Mesothelial cell of epicardium (in vitro differentiated cells): ENCODE measurements around the gene DDIT4. TPM values are rescaled to one million over a fixed set of nuclear protein-coding genes. Genes with fewer than 3 reads are reported as not detected.
"Not testable (repeated sequence)": the region's sequence is repeated elsewhere in the genome, so short reads cannot be mapped to it uniquely, and the experiment has no call there.

ENCODE experiments used
- DNase-seq, 2 experiments: peaks; one replicate each; pipeline ENCODE4 v3.0.0; 2021; ENCODE audit warnings: low spot score in 2 of 2; ENCODE audit not compliant: unreplicated experiment in 2 of 2
- H3K27ac Mint-ChIP-seq: 2 replicates; pipeline ENCODE4 v1.8.0; 2021; ENCODE audit warnings: mixed read lengths
- H3K27me3 Mint-ChIP-seq: 2 replicates; pipeline ENCODE4 v1.8.0; 2021; ENCODE audit warnings: low read depth, mixed read lengths
- H3K36me3 Mint-ChIP-seq: 2 replicates; pipeline ENCODE4 v1.8.0; 2021; ENCODE audit warnings: mixed read lengths
- H3K4me1 Mint-ChIP-seq: 2 replicates; pipeline ENCODE4 v1.8.0; 2021; ENCODE audit warnings: mixed read lengths
- H3K4me3 Mint-ChIP-seq: 2 replicates; pipeline ENCODE4 v1.8.0; 2021; ENCODE audit warnings: mild to moderate bottlenecking, moderate library complexity, mixed read lengths
- H3K9me3 Mint-ChIP-seq: 2 replicates; pipeline ENCODE4 v1.8.0; 2021; ENCODE audit warnings: mixed read lengths
- CTCF ChIP-seq: fragments of 200-600 bp; sonication (generic); IDR thresholded peaks from one replicate; pipeline ENCODE4 v1.5.0; 2021; ENCODE audit warnings: antibody characterized with exemption; ENCODE audit not compliant: unreplicated experiment
- total RNA-seq: library from RNA; stranded (reverse); gene quantifications from 3 replicates; pipeline ENCODE4 v1.2.1, GENCODE V29; 2021

The DDIT4 gene
- total RNA-seq, 1 donor from 2014 or later = 61.9 TPM

DNA sequence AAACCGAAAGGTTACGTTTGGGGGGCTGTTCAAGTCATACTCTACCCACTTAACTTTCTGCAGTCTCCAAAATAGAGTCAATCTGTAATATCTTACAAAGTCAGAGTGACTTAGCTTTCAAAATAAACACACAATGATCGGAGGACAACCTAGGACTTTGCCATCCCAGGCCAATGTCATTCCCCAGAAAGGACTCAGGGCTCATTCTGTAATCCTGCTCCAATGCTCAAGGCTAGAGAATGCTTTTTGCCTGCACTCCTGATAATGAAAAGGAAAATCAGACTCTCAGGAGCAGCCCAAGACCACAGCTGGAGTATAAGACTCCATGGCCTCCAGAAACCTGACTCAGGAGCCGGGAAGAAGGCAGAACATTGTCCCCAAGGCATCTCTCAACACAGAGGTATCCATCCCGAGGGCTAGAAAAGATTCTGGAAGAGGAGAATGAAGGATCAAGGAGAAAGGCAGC lies 29.1 kb upstream of the DDIT4 start:
- peaks cover 67% of the 10 kb centered on the region for H3K4me1 Mint-ChIP-seq
- no peaks in the 10 kb centered on the region for H3K36me3 Mint-ChIP-seq
- DNase-seq = no peak
- no peaks in the 10 kb centered on the region for H3K9me3 Mint-ChIP-seq
- no peak overlapping the region for H3K4me3 Mint-ChIP-seq
- H3K27me3 Mint-ChIP-seq = no peaks in the 10 kb centered on the region
- no peak for TF ChIP-seq CTCF
- H3K27ac Mint-ChIP-seq = peak overlapping the region; percentile 93

GRCh38 chr10:72245949-72246525 lies 27.7 kb upstream of the DDIT4 start:
- Mint-ChIP-seq H3K4me3 (peak overlapping the region; percentile 8), H3K27me3 (no peaks in the 10 kb centered on the region), H3K27ac (peak overlapping the region; percentile 93), H3K9me3 (no peaks in the 10 kb centered on the region), H3K36me3 (no peaks in the 10 kb centered on the region), H3K4me1 (peaks cover 73% of the 10 kb centered on the region)
- TF ChIP-seq CTCF = no peak
- DNase-seq = no peak

GRCh38 chr10:72248468-72249151 lies 25.1 kb upstream of the DDIT4 start:
- Mint-ChIP-seq H3K4me3 (no peak overlapping the region), H3K4me1 (peaks cover 74% of the 10 kb centered on the region), H3K36me3 (no peaks in the 10 kb centered on the region), H3K9me3 (no peaks in the 10 kb centered on the region), H3K27me3 (no peaks in the 10 kb centered on the region), H3K27ac (peak overlapping the region; percentile 93)
- no peak for TF ChIP-seq CTCF
- DNase-seq = no peak

- not testable (repeated sequence) for H3K9me3 Mint-ChIP-seq, H3K4me3 Mint-ChIP-seq, DNase-seq, H3K27me3 Mint-ChIP-seq, H3K36me3 Mint-ChIP-seq
- H3K4me1 Mint-ChIP-seq = peaks cover 69% of the 10 kb centered on the region
- peak overlapping the region; percentile 93 for H3K27ac Mint-ChIP-seq
Observed at GRCh38 chr10:72249176-72249862, 24.4 kb upstream of the DDIT4 start.

GRCh38 chr10:72250666-72251065 lies 23.1 kb upstream of the DDIT4 start:
- TF ChIP-seq CTCF = no peak
- peak overlapping the region; percentile 90 for H3K27ac Mint-ChIP-seq
- no peaks in the 10 kb centered on the region for H3K36me3 Mint-ChIP-seq
- DNase-seq = no peak
- peaks cover 69% of the 10 kb centered on the region for H3K4me1 Mint-ChIP-seq
- no peak overlapping the region for H3K4me3 Mint-ChIP-seq
- H3K9me3 Mint-ChIP-seq = no peaks in the 10 kb centered on the region
- no peaks in the 10 kb centered on the region for H3K27me3 Mint-ChIP-seq

DNA sequence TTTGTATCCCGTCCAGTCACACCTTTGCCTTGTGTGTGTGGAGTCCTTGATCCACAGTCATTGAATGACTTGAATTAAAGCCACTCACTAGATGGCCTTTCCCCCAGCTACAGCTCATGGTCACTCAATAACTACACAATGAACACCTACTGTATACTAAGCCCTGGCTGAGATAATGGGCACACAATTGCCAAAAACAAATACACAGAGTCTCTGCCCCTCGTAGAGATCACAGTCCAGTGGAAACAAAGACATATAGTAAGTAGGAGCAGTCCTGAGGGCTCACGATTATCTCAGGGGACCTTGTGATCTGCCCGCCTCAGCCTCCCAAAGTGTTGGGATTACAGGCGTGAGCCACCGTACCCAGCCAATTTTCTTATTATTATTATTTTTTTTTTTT lies 22.1 kb upstream of the DDIT4 start:
- Mint-ChIP-seq H3K4me1 (peaks cover 66% of the 10 kb centered on the region), H3K9me3 (no peaks in the 10 kb centered on the region), H3K27me3 (no peaks in the 10 kb centered on the region), H3K4me3 (no peak overlapping the region), H3K36me3 (no peaks in the 10 kb centered on the region), H3K27ac (peak overlapping the region; percentile 39)
- TF ChIP-seq CTCF = no peak
- no peak for DNase-seq
